K562 (cell line): ENCODE measurements around the gene XRRA1. TPM values are rescaled to one million over a fixed set of nuclear protein-coding genes. Genes with fewer than 3 reads are reported as not detected.
"Not testable (repeated sequence)": the region's sequence is repeated elsewhere in the genome, so short reads cannot be mapped to it uniquely, and the experiment has no call there.

ENCODE experiments used
- ATAC-seq: fragments of 200-7000 bp; cut with Tn5 transposase; 3 replicates; pipeline ENCODE4 v1.9.1; 2020; ENCODE audit warnings: moderate library complexity
- BruUV-seq: library from RNA; stranded (reverse); fragments of 400-500 nt; replicated peaks from 2 replicates; lab custom pipeline; 2021; lab: Mats Ljungman, UMichigan
- CTCF ChIA-PET: fragments of 300-600 bp; formaldehyde crosslinking; extraction: SDS; loops from one replicate; lab custom pipeline; 2021; ENCODE audit warnings: low intra/inter-chr PET ratio; lab: Yijun Ruan, JAX
- POLR2A ChIA-PET: fragments of 300-600, 350-650 bp; sonication (Branson Sonifier 250); formaldehyde crosslinking; extraction: SDS; loops from one replicate; lab custom pipeline; 2021; ENCODE audit warnings: antibody characterized with exemption, inconsistent platforms; lab: Yijun Ruan, JAX
- DNase-seq, 4 experiments: peaks; one replicate each; pipeline versions ENCODE4 v3.0.0 to v3.0.0-alpha.2; 2011 to 2018; ENCODE audit warnings: low spot score in 3 of 4, mixed read lengths in 3 of 4; ENCODE audit errors: extremely low read depth in 1 of 4
- FAIRE-seq: peaks from 2 replicates; lab custom pipeline; 2011; peaks lifted over from hg19 to GRCh38; lab: Jason Lieb, UNC
- H2AFZ ChIP-seq: 2 replicates; pipeline ENCODE4 v1.6.0; 2011; ENCODE audit warnings: low read depth, low read length, control low read depth, inconsistent platforms
- H3K27ac ChIP-seq: fragments of 200-600 bp; 3 replicates; pipeline ENCODE4 v1.8.0; 2011; ENCODE audit warnings: low read depth, mild to moderate bottlenecking, control low read depth, inconsistent platforms, low read length, moderate library complexity, mixed read lengths; ENCODE audit errors: extremely low read depth
- H3K27me3 ChIP-seq, 2 experiments: fragments of 300-600 bp in 1 of 2; 2 replicates in 1 of 2; 3 replicates in 1 of 2; pipeline versions ENCODE4 v1.6.0 to v1.8.0; 2011; ENCODE audit warnings: inconsistent platforms in 2 of 2, low read length in 2 of 2, mild to moderate bottlenecking in 1 of 2, mixed read lengths in 1 of 2, moderate library complexity in 1 of 2; ENCODE audit not compliant: control insufficient read depth in 2 of 2, insufficient read depth in 2 of 2
- H3K36me3 ChIP-seq: fragments of 300-600 bp; 3 replicates; pipeline ENCODE4 v1.8.0; 2011; ENCODE audit warnings: mild to moderate bottlenecking, low read length, inconsistent platforms; ENCODE audit not compliant: control insufficient read depth, insufficient read depth
- H3K4me1 ChIP-seq, 2 experiments: fragments of 200-600 bp in 1 of 2; replicated peaks in 1 of 2; 2 replicates in 1 of 2; 3 replicates in 1 of 2; pipeline versions ENCODE4 v1.5.1 to v1.8.0; 2011; ENCODE audit warnings: inconsistent platforms in 2 of 2, low read length in 2 of 2, mild to moderate bottlenecking in 1 of 2, mixed read lengths in 1 of 2, moderate library complexity in 1 of 2; ENCODE audit not compliant: control insufficient read depth in 2 of 2, insufficient read depth in 2 of 2
- H3K4me2 ChIP-seq: 2 replicates; pipeline ENCODE4 v1.6.1; 2011; ENCODE audit warnings: low read length, control low read depth, inconsistent platforms, mixed read lengths; ENCODE audit not compliant: insufficient read depth
- H3K4me3 ChIP-seq: fragments of 200-600 bp; sonication (generic), shearing (Covaris generic); 2 replicates; pipeline ENCODE4 v1.5.1; 2016; ENCODE audit warnings: control low read depth, inconsistent platforms
- H3K79me2 ChIP-seq: fragments of 200-600 bp; 3 replicates; pipeline ENCODE4 v1.8.0; 2011; ENCODE audit warnings: low read length, inconsistent platforms; ENCODE audit not compliant: control insufficient read depth, insufficient read depth
- H3K9ac ChIP-seq, 2 experiments: 2 replicates each; pipeline versions ENCODE4 v1.6.0 to v1.6.1; 2011; ENCODE audit warnings: low read depth in 2 of 2, low read length in 2 of 2, control low read depth in 1 of 2, inconsistent platforms in 1 of 2, mild to moderate bottlenecking in 1 of 2, mixed read lengths in 1 of 2; ENCODE audit not compliant: insufficient read depth in 1 of 2
- H3K9me1 ChIP-seq: one replicate; pipeline ENCODE4 v1.6.0; 2011; ENCODE audit warnings: inconsistent platforms, mild to moderate bottlenecking, low read length, moderate library complexity; ENCODE audit not compliant: control insufficient read depth, insufficient read depth
- H3K9me3 ChIP-seq: replicated peaks from 2 replicates; pipeline ENCODE4 v1.5.1; 2011; ENCODE audit warnings: low read depth, low read length, inconsistent platforms; ENCODE audit not compliant: control insufficient read depth, insufficient read depth
- H4K20me1 ChIP-seq: replicated peaks from 2 replicates; pipeline ENCODE4 v1.6.1; 2011; ENCODE audit warnings: low read length, inconsistent platforms, mixed read lengths; ENCODE audit not compliant: control insufficient read depth, insufficient read depth
- CXXC5 ChIP-seq: fragments of 250-450 bp; sonication (Bioruptor Pico); IDR thresholded peaks from 2 replicates; pipeline ENCODE4 v1.8.0; 2022; ENCODE audit warnings: inconsistent platforms, mild to moderate bottlenecking, moderate library complexity
- DPF2 ChIP-seq: fragments of 450-650 bp; IDR thresholded peaks from 2 replicates; pipeline ENCODE4 v1.6.1; 2016
- FOSL1 ChIP-seq: fragments of 200-800 bp; sonication (Bioruptor generic); conservative IDR thresholded peaks from 2 replicates; pipeline ENCODE4 v1.6.1; 2016; ENCODE audit warnings: missing genetic modification characterization, missing compliant biosample characterization
- FUS ChIP-seq: fragments of 200-400 bp; formaldehyde crosslinking; optimal IDR thresholded peaks from 2 replicates; pipeline ENCODE3; 2017; ENCODE audit warnings: low read depth, low read length
- RBM25 ChIP-seq: fragments of 200-400 bp; formaldehyde crosslinking; IDR thresholded peaks from 2 replicates; pipeline ENCODE4 v1.6.1; 2018; ENCODE audit warnings: low read length, low read depth, moderate library complexity; ENCODE audit not compliant: severe bottlenecking
- SMARCA4 ChIP-seq: fragments of 450-650 bp; IDR thresholded peaks from 2 replicates; pipeline ENCODE4 v1.6.1; 2016
- STAT5A ChIP-seq: IDR thresholded peaks from 2 replicates; pipeline ENCODE4 v1.6.1; 2012; ENCODE audit warnings: low read length, inconsistent platforms, borderline replicate concordance
- VEZF1 ChIP-seq: fragments of 200-800 bp; sonication (Bioruptor generic); IDR thresholded peaks from 2 replicates; pipeline ENCODE4 v1.6.1; 2017; ENCODE audit warnings: missing genetic modification characterization, missing compliant biosample characterization
- ZBTB33 ChIP-seq: sonication (generic); formaldehyde crosslinking; IDR thresholded peaks from 2 replicates; pipeline ENCODE4 v1.8.1; 2023; ENCODE audit warnings: mild to moderate bottlenecking, missing genetic modification reagents
- ZNF316 ChIP-seq: fragments of 450-650 bp; IDR thresholded peaks from 2 replicates; pipeline ENCODE4 v1.6.1; 2016
- WGBS: fragments of 100-300 bp; shearing (Covaris generic); methylation state at CpG from one replicate; pipeline ENCODE4 v1.1.6; 2016; ENCODE audit warnings: low coverage, mixed read lengths; ENCODE audit not compliant: insufficient coverage; ENCODE audit errors: missing lambda C conversion rate; 5-methylcytosine and 5-hydroxymethylcytosine counted together
- in situ Hi-C: fragments of 300-500 bp; cut with MboI; formaldehyde crosslinking; loops from 4 replicates; pipeline ENCODE4 v1.15.0; 2018; ENCODE audit warnings: inconsistent platforms, mixed read lengths
- intact Hi-C: fragments of 100-400 bp; cut with micrococcal nuclease; formaldehyde crosslinking; loops from 2 replicates; pipeline ENCODE4 v1.14.2; 2022
- polyA plus RNA-seq, 8 experiments: library from polyadenylated mRNA; depleted of rRNA in 4 of 8; stranded (reverse) in 5 of 8; unstranded in 3 of 8; fragments of >200 nt; fragmentation: Nextera tagmentation in 2 of 8; fragmentation: Illumina TruSeq in 1 of 8; extraction: Ambion mirVana in 2 of 8; extraction: Trizol in 1 of 8; gene quantifications; 2 replicates each; pipeline versions ENCODE4 v1.2.1 to v1.2.3, GENCODE V29; 2011 to 2014; ENCODE audit warnings: inconsistent platforms in 1 of 8, missing spikeins in 1 of 8
- total RNA-seq, 7 experiments: library from RNA; depleted of rRNA in 6 of 7; stranded (reverse); fragments of >200 nt in 6 of 7; fragmentation: Illumina TruSeq in 2 of 7; extraction: Trizol in 2 of 7; gene quantifications; 2 replicates each; pipeline versions ENCODE4 v1.2.1 to v1.2.3, GENCODE V29; 2011 to 2021; ENCODE audit warnings: low replicate concordance in 1 of 7

Gene XRRA1
- total and polyA plus RNA-seq, 9 of the 15 experiments (the other 6 are each of a cell fraction or from before 2014, with no cell fraction given): 5.0 to 22.5 (median 16.0) TPM

- 83% methylated on average over 5 of the region's 5 CpGs for WGBS
- no peaks in the 10 kb centered on the region for H3K9me3 ChIP-seq
- FAIRE-seq (no peak), DNase-seq (no peak), ATAC-seq (no peak)
- peaks cover 64% of the 10 kb centered on the region for H3K79me2 ChIP-seq
- no peak overlapping the region for H3K27ac ChIP-seq
- in situ Hi-C loops (no loop called here), intact Hi-C loops (no loop called here)
- peaks cover 87% of the 10 kb centered on the region for H3K36me3 ChIP-seq
- H3K9ac ChIP-seq: no peak overlapping the region
- H3K4me1 ChIP-seq: peaks cover 3 to 21% of the 10 kb centered on the region in 2 experiments; a peak in 3 of 5 replicates
- TF ChIP-seq RBM25 (no peak), FOSL1 (tag) (0 out of 2 replicates have a peak, but pooled peaks have one; percentile 31), FUS (no peak), STAT5A (no peak)
- CTCF ChIA-PET: interaction anchor here (0.6 kb wide), 1 partner anchor 172 kb away, joined by 5 read pairs; no protein-coding TSS in a partner anchor
- BruUV-seq: no TSS peak
- H3K4me2 ChIP-seq: no peak overlapping the region
- H4K20me1 ChIP-seq: peaks cover 6% of the 10 kb centered on the region; the same call in 1 of the 2 replicates
- H3K9me1 ChIP-seq: no peaks in the 10 kb centered on the region
- H2AFZ ChIP-seq: no peak overlapping the region
- POLR2A ChIA-PET: no interaction called here
- H3K27me3 ChIP-seq: no peaks in the 10 kb centered on the region
- no peak overlapping the region for H3K4me3 ChIP-seq
Measured at GRCh38 chr11:74966651-74967050, 17.8 kb upstream of the XRRA1 start.

- BruUV-seq, H3K9me3 ChIP-seq, DNase-seq, H3K9me1 ChIP-seq, H3K4me2 ChIP-seq, in situ Hi-C loops, H3K9ac ChIP-seq, H3K27me3 ChIP-seq, H2AFZ ChIP-seq: not testable (repeated sequence)
- POLR2A ChIA-PET: interaction anchor here (0.6 to 2.8 kb wide), 7 partner anchors 10 to 698 kb away, joined by 3 to 11 read pairs (median 3); partner anchors contain the start of genes NEU3, SPCS2 and XRRA1
- H3K36me3 ChIP-seq: peaks cover 73% of the 10 kb centered on the region
- peaks cover 8 to 45% of the 10 kb centered on the region in 2 experiments; a peak in 4 of 5 replicates for H3K4me1 ChIP-seq
- 35% methylated on average over 6 of the region's 6 CpGs for WGBS
- TF ChIP-seq DPF2 (peak; percentile 49), ZBTB33 (CRISPR knock-in tag) (peak; percentile 64), SMARCA4 (0 out of 2 replicates have a peak, but pooled peaks have one; percentile 19), ZNF316 (0 out of 2 replicates have a peak, but pooled peaks have one; percentile 2), VEZF1 (CRISPR knock-in tag) (0 out of 2 replicates have a peak, but pooled peaks have one; percentile 15), CXXC5 (CRISPR knock-in tag) (0 out of 2 replicates have a peak, but pooled peaks have one; percentile 21)
- TF ChIP-seq, all 486 proteins: peak for 6; not testable (repeated sequence) for 480
- H3K27ac ChIP-seq, CTCF ChIA-PET, H3K4me3 ChIP-seq, FAIRE-seq, intact Hi-C loops: not testable (repeated sequence)
- H4K20me1 ChIP-seq: peaks cover 37% of the 10 kb centered on the region
- peaks cover 99% of the 10 kb centered on the region for H3K79me2 ChIP-seq
- ATAC-seq: peak; percentile 67
Measured at GRCh38 chr11:74960128-74960527, 11.2 kb upstream of the XRRA1 start.
